Panc1 (cell line): ENCODE measurements around the gene FSTL1.

Source experiments
- POLR2AphosphoS5 ChIP-seq: IDR thresholded peaks from 2 replicates; pipeline ENCODE4 v1.6.1; 2012; ENCODE audit warnings: mild to moderate bottlenecking, low read depth, low read length, moderate library complexity
- REST ChIP-seq, 2 experiments: IDR thresholded peaks; 2 replicates each; pipeline ENCODE4 v1.6.1; 2011 to 2012; ENCODE audit warnings: low read depth in 2 of 2, control low read depth in 1 of 2, low read length in 1 of 2, mild to moderate bottlenecking in 1 of 2, moderate library complexity in 1 of 2; ENCODE audit not compliant: insufficient read depth in 1 of 2
- TCF7L2 ChIP-seq: IDR thresholded peaks from 2 replicates; pipeline ENCODE4 v1.6.1; 2011; ENCODE audit warnings: mild to moderate bottlenecking, low read depth, low read length, inconsistent platforms
- TF ChIP-seq, protein P1 (sequence below): fragments of 450-650 bp; IDR thresholded peaks from 2 replicates; pipeline ENCODE4 v1.5.1; 2017; ENCODE audit warnings: mild to moderate bottlenecking

DNA sequence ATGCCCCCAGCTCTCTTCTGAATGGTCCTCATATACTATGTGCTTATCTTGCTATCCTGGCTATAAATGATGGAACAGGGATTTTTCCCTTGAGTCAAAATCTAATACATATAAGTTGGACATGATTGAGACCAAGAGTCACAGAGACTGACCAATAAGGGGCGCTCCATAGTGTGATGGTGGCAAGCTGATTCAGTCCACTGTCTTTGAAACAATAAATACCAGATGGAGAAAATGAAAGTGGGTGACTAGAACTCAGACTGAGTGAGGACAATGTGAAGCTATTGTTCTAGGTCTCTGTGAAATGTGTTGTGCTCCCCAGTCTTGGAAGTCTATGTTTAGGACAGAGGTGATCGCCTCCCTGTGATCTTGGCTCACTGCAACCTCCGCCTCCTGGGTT, 10.6 kb upstream of the FSTL1 start:
- TF ChIP-seq, protein P1, sequence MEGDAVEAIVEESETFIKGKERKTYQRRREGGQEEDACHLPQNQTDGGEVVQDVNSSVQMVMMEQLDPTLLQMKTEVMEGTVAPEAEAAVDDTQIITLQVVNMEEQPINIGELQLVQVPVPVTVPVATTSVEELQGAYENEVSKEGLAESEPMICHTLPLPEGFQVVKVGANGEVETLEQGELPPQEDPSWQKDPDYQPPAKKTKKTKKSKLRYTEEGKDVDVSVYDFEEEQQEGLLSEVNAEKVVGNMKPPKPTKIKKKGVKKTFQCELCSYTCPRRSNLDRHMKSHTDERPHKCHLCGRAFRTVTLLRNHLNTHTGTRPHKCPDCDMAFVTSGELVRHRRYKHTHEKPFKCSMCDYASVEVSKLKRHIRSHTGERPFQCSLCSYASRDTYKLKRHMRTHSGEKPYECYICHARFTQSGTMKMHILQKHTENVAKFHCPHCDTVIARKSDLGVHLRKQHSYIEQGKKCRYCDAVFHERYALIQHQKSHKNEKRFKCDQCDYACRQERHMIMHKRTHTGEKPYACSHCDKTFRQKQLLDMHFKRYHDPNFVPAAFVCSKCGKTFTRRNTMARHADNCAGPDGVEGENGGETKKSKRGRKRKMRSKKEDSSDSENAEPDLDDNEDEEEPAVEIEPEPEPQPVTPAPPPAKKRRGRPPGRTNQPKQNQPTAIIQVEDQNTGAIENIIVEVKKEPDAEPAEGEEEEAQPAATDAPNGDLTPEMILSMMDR: no peak; the same call in 1 of the 2 replicates
- TF ChIP-seq REST (IDR thresholded peaks at IDR 0.05; ENCODE audit: insufficient read depth in 1 of 2, low read depth in 2 of 2, low read length in 1 of 2): no peak
- no peak for TF ChIP-seq POLR2AphosphoS5
- no peak for TF ChIP-seq TCF7L2
